H1 (cell line): ENCODE results near the gene OR10G2. TPM values are rescaled to one million over a fixed set of nuclear protein-coding genes. Genes with fewer than 3 reads are reported as not detected.

Experiments
- CHD7 ChIP-seq: fragments of 300-600 bp; sonication (generic); IDR thresholded peaks from 2 replicates; pipeline ENCODE4 v1.7.1; 2012; ENCODE audit warnings: low read length, moderate library complexity, mild to moderate bottlenecking, inconsistent platforms; ENCODE audit not compliant: insufficient replicate concordance
- E2F6 ChIP-seq: IDR thresholded peaks from 2 replicates; pipeline ENCODE4 v1.6.1; 2012; ENCODE audit warnings: inconsistent platforms
- SP2 ChIP-seq: IDR thresholded peaks from 2 replicates; pipeline ENCODE4 v1.6.1; 2012; ENCODE audit warnings: mild to moderate bottlenecking, low read length, inconsistent platforms
- polyA plus RNA-seq, 7 experiments: library from polyadenylated mRNA; depleted of rRNA in 3 of 7; stranded (reverse) in 5 of 7; unstranded in 2 of 7; fragments of >200 nt in 5 of 7; fragments of 200-250 nt in 2 of 7; gene quantifications; 1 replicate in 5 of 7; 2 replicates in 1 of 7; 4 replicates in 1 of 7; pipeline versions ENCODE4 v1.2.1 to v1.2.3, GENCODE V29; 2011 to 2013; ENCODE audit warnings: missing spikeins in 2 of 7, mixed read lengths in 2 of 7
- total RNA-seq: library from RNA; stranded (reverse); fragmentation: NEBNext Ultra II Directional; extraction: Animal tissue kit (Norgen Biotek cat#: 25700); gene quantifications from 2 replicates; pipeline ENCODE4 v1.2.1, GENCODE V29; 2021

Gene OR10G2
- total and polyA plus RNA-seq, 2 of the 8 experiments (the other 6 are each of a cell fraction or from before 2014, with no cell fraction given) = not detected

- TF ChIP-seq CHD7 (no peak), SP2 (no peak), E2F6 (no peak)
Observed at GRCh38 chr14:21668377-21668776, 33.6 kb upstream of the OR10G2 start (continued).
